Activated T-cell treated with anti-CD3 and anti-CD28 coated beads for 4 hours (primary cell): ENCODE measurements around the gene SLC25A47.
"Not testable (repeated sequence)": the region's sequence is repeated elsewhere in the genome, so short reads cannot be mapped to it uniquely, and the experiment has no call there.

Experiments used
- DNase-seq: peaks from one replicate; pipeline ENCODE4 v3.0.0-alpha.2; 2020

The SLC25A47 gene

DNA sequence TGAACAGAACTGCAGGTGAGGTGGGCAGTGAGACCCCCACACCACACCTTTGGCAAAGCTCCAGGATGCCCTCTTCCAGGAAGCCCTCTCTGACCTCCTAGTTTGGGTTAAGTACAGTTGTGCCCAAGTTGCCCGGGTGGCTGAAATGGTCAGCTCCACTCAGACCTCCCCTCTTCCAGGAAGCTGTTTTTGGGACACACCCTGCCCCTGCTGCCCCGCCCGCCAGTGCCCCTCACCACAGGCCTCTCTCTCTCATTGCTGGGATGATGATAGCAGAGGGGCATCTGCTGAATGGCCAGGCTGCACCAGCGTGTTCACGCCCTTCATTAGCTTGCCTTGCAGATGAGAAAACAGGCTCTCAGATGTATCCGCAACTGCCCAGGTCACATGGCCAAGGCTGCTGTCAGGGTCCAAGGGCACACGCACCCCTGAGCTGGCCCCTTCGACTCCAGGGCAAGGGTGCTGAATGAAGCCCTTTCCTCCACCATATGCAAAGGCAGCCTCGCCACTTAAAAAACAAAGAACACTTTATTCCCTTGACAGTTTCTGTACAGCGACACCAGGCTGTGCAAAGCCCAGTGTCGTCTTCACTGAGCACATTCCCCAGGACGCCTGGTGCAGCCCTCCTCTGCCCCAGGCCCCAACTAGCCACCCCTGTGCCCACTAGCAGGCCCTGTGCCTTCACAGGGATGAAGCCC, 32.4 kb upstream of the SLC25A47 start:
- DNase-seq: no peak

DNA sequence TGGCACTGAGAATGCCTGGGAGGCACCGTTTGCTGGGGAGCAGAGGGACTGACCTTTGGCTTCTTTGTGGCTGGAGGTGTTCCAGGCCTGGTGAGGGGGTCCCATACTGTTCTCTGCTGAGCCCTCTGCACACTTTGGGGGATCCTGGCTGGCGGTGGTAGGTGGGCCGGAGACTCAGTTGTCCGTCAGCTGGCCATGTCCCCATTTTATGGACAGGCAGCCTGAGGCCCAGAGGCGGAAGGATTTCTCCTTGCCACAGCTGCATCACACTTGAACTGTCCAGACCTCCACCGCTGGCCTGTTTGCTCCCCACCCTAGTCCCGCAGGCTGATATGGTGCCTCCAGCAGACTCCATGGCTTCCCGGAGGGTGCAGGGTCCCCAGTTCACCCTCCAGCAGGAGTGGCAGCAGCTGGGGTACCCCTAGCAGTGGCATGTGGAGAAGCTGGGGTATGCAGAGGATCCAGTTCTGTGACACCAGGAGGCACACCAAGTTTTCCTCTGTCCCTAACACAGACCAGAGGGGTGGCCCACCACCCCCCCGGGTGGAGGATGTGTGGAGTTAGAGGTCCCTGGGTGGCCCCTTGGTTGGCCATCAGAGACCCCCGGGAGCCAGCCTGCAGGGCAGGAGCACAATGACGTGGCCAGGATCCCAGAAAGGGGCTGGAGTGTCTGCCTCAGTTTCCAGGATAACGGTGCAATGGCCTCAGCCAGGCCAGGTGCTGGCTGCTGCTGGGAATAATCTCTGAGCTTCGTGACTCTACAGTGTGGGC, 31.6 kb upstream of the SLC25A47 start:
- no peak for DNase-seq

DNA sequence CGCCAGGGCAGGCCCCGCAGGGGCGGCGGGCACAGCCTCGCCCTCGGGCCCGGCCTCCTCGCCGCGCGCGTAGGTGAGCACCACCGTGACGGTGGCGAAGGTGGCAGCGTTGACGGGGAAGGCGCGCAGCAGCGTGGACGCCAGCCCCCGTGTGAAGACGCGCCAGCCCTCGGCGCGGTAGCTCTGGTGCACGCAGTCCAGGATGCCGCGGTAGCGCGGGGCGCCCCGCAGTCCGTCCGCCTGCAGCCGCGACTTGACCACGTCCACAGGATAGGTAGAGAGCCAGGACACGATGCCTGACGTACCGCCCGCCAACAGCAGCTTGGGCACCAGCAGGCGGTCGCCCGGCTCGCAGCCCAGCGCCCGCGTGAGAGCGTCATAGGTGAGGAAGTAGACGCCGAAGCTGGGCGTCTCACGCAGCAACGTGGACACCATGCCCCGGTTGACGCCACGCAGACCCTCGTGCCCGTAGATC, 30.8 kb upstream of the SLC25A47 start:
- no peak for DNase-seq

DNA sequence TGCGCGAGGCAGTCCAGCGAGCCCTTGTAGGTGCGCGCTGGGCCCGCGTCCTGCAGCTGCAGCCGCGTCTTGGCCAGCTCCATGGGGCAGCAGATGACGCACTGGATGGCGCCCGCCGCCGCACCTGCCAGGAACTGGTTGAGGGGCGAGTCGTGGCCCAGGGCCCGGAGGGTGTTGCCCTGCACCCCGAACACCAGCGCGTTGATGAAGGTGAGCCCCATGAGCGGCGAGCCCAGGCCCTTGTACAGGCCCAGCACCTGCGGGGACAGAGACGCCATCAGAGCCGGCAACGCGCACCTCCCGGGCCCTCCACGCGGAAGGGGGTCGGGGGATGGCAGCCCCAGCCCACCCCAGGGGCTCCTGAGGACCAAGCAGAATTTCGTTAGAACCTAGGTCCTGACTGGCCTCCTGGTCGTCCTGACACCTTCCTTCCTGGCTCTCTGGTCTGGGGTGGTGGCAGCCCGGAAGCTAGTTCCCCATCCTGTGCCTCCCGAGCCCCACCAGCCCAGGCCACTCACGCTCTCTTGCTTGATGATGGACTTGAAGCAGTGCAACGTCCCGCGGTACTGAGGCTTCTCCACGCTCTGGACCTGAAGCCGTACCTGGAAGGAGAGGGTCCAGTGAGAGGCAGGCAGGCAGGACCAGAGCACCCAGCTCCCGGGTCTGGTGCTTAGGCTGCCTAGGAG, 30.2 kb upstream of the SLC25A47 start:
- DNase-seq: no peak

- no peak for DNase-seq
These were observed 29.5 kb upstream of the SLC25A47 start for GRCh38 chr14:100293497-100294212.

DNA sequence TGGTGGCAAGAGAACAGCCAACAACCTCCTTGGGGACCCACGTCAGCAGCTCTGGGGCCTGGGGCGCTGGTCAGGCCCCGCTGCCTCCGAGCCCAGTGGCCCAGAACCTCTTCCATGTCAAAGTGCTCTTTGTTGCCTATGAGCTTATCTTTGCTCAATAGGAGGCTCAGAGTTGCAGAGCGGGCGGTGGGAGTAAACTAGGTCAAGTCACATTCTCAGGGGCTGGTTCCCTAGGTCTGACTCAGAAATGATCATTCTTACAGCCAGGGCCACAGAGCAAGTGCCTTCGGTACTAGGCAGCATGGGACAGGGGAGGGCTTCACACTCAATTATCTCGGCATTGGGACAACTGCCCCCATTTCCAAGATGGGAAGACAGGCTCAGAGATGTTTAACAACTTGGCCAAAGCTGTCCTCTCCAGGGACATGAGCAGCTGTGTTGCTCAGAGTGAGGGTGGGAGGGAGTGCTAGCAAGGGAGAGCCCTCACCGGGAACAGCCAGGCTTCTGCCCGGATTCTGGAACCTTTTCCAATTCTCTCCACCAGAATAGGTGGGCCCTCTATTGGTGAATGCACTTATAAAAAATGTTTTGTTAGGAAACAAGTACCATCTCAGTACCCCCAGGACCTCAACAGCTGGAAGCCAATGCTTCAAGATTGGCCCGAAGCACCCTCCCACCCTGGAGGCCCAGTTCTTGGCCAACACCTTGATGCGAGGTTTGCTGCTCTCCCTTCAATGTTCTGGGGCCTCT, 28.8 kb upstream of the SLC25A47 start:
- DNase-seq: no peak

- no peak for DNase-seq
These were observed 28.2 kb upstream of the SLC25A47 start for GRCh38 chr14:100294963-100295330.

- no peak for DNase-seq
These were observed 27.6 kb upstream of the SLC25A47 start for GRCh38 chr14:100295376-100296105.

DNA sequence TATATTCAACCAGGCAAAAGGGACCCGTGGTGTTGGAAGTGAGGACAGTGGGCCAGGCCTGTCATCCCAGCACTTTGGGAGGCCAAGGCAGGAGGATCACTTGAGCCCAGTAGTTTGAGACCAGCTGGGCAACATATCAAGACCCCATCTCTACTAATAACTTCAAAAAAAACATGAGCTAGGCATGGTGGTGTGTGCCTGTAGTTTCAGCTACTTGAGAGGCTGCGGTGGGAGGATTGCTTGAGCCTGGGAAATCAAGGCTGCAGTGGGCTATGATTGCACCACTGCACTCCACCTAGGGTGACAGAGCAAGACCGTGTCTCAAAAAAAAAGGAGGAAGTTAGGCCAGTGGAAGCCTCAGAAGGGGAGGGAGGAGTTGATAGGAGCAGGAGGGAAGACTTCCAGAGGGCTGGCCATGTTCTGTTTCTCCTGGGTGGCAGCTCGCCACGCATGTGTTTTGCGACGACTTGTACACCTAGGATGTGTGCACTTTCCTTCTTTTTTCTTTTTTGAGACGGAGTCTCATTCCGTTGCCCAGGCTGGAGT, 27.0 kb upstream of the SLC25A47 start:
- no peak for DNase-seq

- DNase-seq: not testable (repeated sequence)
These were observed 26.4 kb upstream of the SLC25A47 start for GRCh38 chr14:100296729-100297128.

- DNase-seq: no peak
These were observed 25.5 kb upstream of the SLC25A47 start for GRCh38 chr14:100297320-100298300.

GRCh38 chr14:100298551-100299237, 24.4 kb upstream of the SLC25A47 start:
- no peak for DNase-seq

GRCh38 chr14:100299238-100299560, 23.9 kb upstream of the SLC25A47 start:
- DNase-seq: no peak

DNA sequence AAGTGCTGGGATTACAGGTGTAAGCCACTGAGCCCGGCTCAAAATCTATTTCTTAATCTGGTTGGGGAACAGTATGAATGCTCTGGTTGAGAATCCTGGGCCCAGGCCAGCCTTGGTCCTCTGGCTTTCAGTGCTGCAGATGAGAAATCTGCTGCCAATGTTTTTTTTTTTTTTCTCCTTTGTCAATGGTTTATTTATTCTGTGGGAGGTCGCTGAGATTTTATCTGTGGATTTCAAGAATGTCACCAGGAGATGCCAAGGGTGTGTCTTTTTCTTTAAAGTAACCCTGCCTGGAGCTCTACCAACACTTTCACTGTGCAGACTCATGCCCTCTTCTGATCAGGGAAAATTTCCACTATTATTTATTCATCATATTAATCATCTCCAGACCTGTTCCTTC, 20.5 kb upstream of the SLC25A47 start:
- no peak for DNase-seq

DNA sequence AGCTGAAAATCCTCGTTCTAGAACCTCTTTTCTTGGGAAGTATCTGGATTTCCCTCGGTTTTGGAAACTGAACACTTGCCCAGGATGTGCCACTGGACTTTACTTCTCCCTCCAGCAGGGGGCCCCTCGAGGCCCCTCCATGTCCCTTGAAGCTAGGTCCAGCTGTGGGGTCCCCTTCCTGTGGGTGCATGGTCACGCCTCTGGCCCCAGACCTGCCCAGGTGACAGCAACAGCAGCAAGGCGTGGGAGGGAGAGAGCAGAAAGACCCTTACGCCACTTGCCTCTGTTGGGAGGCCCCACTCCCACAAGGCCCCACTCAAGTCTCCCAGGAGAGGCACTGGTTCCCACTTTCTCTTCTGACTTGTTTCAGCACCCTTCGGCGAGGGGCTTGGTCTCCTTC, 20.0 kb upstream of the SLC25A47 start:
- no peak for DNase-seq

DNA sequence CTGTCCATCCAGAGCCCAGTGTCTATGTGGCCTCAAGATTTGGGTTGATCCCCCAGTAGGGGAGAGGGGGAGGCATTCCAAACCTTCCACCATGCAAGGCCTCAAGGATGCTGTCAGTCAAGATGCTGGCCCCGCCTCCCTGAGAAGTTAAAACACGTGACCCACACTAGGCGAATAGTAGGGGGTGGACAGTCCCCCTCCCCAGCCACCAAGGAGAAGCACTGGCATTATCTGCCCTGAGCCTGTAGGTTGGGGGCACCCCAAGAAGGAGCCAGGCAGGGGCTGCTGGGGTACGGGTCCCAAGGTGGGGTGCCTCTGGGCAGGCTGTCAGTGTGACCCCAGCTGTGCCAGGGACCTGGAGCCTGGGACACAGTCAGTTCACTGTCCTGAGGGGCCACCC, 19.2 kb upstream of the SLC25A47 start:
- DNase-seq: no peak

DNA sequence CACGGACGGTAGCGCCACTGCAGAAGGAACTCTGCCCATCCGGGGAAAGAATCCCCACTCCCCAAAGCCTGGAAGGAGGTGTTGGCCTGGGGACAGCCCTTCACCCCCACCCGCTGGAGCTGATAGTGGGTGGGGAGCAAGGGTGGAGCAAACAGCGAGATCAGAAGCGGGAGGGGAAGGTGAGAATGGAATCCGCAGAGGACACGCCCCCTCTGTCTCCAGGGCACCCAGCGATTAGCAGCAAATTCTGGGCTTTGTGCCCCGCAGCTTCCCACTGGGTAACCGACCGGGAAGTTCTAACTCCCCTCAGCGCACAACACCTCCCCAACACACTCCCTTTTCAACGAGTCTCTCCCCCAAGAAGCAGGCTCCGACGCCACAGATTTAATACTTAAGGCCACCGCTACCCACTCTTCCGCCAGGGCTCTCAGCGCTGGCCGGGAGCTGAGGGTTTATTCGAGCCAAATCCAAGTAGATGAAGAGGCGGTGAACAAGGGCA, 18.3 kb upstream of the SLC25A47 start:
- no peak for DNase-seq

GRCh38 chr14:100305324-100306100, 17.6 kb upstream of the SLC25A47 start:
- DNase-seq: peak; percentile 35
